Measurements from ENCODE around the gene TRIM65.

Gene TRIM65

DNA sequence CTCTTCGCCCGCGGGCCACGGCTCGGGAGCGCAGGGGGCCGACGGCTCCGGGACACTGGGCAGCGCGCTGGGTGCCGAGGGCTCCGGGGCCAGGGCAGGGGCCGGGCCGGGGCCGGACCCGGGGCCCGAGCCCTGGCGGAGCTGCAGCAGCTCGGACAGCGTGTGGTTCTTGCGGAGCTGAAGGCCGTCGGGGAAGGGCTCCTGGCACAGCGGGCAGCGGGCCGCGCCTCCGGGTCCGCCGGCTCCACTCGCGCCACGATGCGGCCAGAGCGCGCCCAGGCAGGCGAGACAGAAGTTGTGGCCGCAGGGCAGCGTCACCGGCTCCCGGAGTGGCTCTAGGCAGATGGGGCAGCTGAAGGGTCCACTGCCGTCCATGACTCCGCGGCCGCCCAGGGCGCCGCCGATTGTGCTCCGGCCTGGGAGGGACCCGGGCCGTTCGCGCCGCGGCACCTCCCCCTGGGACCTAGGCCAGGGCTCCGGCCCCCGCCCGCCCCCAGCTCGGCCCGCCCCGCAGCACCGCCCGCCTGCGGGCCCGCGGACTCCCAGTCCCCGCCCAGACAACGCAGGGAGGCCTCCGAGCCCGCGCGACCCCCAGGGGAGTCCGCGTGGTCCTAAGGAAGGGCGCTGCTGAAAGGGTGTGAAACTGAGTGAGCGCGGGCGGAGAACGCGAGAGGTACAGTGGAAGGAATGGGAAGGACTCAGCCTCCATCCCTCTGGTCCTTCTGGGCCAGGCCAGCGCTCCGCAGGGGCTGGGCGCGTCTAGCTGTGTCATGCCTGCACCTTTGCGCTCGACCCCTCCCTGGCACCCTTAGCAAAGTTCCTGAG is 18.4 kb downstream of the TRIM65 start, which contains the start of gene TRIM47:
TSS of gene TRIM47 (minus strand) at position 408 of the 825 bp plus-strand sequence. CDS start at position 375, 33 bp downstream.
- TF ChIP-seq CTCF (IDR thresholded peaks at IDR 0.05) = no peak
- H3K9me3 Mint-ChIP-seq = no peaks in the 10 kb centered on the region
- peak within 1 kb of the TSS; percentile 76 for H3K4me3 Mint-ChIP-seq
- peaks cover 70% of the 10 kb centered on the region for H3K27me3 Mint-ChIP-seq (ENCODE audit: low read depth, poor library complexity)
- peaks cover 18% of the 10 kb centered on the region for H3K4me1 Mint-ChIP-seq
- H3K36me3 Mint-ChIP-seq (ENCODE audit: low read depth) = no peaks in the 10 kb centered on the region
- H3K27ac Mint-ChIP-seq = no peak within 1 kb of the TSS
- DNase-seq = peak; percentile 50

DNA sequence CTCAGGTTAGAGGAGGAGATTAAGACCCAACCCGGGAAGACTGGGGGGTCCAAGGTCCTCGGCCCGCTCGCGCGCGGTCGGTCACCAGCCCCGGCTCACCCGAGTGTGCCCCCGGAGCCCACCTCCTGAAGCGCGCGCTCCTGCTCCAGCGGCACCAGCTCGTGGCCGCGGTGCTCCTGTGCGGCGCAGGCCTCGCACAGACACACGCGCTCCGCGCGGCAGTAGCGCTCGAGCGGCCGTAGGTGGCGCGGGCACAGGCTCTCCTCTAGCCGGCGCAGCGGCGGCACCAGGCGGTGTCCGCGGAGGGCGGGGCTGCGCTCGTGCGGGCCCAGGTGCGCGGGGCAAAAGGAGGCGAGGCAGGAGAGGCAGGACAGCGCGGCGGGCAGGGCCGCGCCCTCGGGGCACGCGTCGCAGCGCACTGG is 19.0 kb downstream of the TRIM65 start:
- Mint-ChIP-seq H3K4me1 (peaks cover 18% of the 10 kb centered on the region), H3K9me3 (no peaks in the 10 kb centered on the region), H3K4me3 (peak overlapping the region; percentile 76), H3K27me3 (ENCODE audit: low read depth, poor library complexity) (peaks cover 69% of the 10 kb centered on the region), H3K27ac (no peak overlapping the region), H3K36me3 (ENCODE audit: low read depth) (no peaks in the 10 kb centered on the region)
- TF ChIP-seq CTCF (IDR thresholded peaks at IDR 0.05) = peak; percentile 40
- DNase-seq = peak; percentile 79

DNA sequence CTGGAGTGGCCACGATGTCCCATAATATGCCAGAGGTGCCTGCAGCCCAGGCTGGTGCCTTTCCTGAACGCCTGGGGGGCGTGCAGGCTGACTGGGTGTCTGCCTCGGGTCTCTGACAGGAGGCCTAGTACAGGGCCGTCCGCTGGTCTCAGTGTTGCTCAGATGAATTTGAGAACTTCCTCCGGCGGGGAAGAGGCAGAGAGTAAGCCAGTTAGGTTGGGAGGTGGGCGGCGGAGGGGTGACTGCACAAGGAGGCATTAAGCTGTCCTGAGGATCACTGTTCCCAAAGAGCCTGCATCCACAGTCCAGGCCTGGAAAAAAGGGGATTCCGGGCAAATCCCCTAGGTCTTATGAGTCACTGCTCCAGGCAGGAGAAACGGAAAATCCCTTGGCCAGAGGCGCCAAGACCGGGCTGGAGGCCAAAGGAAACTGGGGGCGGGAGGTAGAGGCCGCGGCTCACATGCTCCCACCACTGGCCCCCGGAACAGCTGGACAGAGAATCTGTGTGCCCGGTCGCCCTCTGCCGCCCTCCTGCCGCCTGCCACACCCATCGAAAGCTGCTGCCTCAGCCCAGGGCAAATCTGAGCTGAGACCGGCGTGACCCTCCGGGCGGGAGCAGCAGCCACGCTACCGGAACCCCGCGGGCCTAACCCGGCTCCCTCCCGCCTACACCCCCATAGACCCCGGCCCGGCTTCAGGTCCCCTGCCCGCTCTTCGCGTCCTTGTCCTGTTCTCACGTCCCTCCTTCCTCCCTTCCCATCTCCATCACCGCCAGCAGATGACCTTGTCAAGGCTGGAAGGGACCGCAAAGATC is 19.6 kb downstream of the TRIM65 start:
- Mint-ChIP-seq H3K4me3 (peak overlapping the region; percentile 76), H3K27ac (no peak overlapping the region), H3K4me1 (peaks cover 18% of the 10 kb centered on the region), H3K27me3 (ENCODE audit: low read depth, poor library complexity) (peaks cover 63% of the 10 kb centered on the region), H3K9me3 (no peaks in the 10 kb centered on the region), H3K36me3 (ENCODE audit: low read depth) (no peaks in the 10 kb centered on the region)
- DNase-seq = peak; percentile 28
- no peak for TF ChIP-seq CTCF (IDR thresholded peaks at IDR 0.05)

DNA sequence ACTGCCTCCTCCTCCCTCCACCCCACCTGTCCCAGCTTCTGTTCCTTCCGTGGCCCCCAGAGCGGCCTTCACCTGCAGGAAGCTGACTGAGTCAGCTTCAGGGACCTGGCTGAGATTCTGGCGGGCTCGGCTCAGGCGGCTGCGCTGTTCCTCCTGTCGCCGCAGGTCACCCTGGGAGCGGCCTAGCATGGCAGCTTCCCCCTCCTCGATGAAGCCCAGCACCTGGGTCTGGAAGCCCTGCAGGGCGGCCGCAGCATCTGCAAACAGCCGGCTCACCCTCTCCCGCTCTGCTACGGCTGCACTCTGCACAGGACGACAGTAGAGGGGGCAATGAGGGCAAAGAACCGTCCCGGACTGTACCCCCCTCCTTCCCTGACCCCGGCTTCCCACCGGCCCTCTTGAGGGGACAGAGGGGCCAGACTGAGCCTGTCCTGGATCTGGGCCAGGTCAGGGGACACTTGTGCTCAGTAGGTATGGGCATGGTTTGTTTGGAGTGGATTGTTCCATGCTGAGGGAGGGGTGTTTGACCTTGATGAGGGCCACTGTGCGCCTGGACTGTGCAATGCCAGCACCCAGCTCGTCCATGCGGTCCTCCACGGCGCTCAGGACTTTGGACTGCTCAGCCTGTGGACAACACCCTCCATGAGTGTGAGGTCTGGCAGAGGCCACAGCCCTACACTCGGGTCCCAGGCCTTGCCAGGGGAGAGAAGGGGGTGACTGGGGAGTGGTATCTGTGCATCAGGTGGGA is 20.4 kb downstream of the TRIM65 start:
- Mint-ChIP-seq H3K9me3 (no peaks in the 10 kb centered on the region), H3K4me1 (peaks cover 18% of the 10 kb centered on the region), H3K27me3 (ENCODE audit: low read depth, poor library complexity) (peaks cover 59% of the 10 kb centered on the region), H3K36me3 (ENCODE audit: low read depth) (no peaks in the 10 kb centered on the region), H3K4me3 (no peak overlapping the region), H3K27ac (no peak overlapping the region)
- TF ChIP-seq CTCF (IDR thresholded peaks at IDR 0.05) = no peak
- DNase-seq = peak; percentile 36

GRCh38 chr17:75875940-75876189 is 20.9 kb downstream of the TRIM65 start:
- H3K27me3 Mint-ChIP-seq (ENCODE audit: low read depth, poor library complexity) = peaks cover 57% of the 10 kb centered on the region
- no peak for DNase-seq
- H3K36me3 Mint-ChIP-seq (ENCODE audit: low read depth) = no peaks in the 10 kb centered on the region
- H3K4me3 Mint-ChIP-seq = no peak overlapping the region
- H3K4me1 Mint-ChIP-seq = peaks cover 19% of the 10 kb centered on the region
- TF ChIP-seq CTCF (IDR thresholded peaks at IDR 0.05) = no peak
- H3K27ac Mint-ChIP-seq = no peak overlapping the region
- no peaks in the 10 kb centered on the region for H3K9me3 Mint-ChIP-seq
